Pulmonary artery endothelial cell (primary cell): ENCODE data around the gene CCDC88A. TPM values are rescaled to one million over a fixed set of nuclear protein-coding genes. Genes with fewer than 3 reads are reported as not detected.

Source experiments
- DNase-seq: peaks from one replicate; pipeline ENCODE4 v3.0.0-alpha.2; 2011; ENCODE audit warnings: low read depth, low spot score
- total RNA-seq: library from RNA; depleted of rRNA; stranded (reverse); fragments of >200 nt; gene quantifications from 2 replicates; pipeline ENCODE4 v1.2.3, GENCODE V29; 2014

Gene CCDC88A
- total RNA-seq, 1 donor from 2014 or later = 31.0 TPM

DNA sequence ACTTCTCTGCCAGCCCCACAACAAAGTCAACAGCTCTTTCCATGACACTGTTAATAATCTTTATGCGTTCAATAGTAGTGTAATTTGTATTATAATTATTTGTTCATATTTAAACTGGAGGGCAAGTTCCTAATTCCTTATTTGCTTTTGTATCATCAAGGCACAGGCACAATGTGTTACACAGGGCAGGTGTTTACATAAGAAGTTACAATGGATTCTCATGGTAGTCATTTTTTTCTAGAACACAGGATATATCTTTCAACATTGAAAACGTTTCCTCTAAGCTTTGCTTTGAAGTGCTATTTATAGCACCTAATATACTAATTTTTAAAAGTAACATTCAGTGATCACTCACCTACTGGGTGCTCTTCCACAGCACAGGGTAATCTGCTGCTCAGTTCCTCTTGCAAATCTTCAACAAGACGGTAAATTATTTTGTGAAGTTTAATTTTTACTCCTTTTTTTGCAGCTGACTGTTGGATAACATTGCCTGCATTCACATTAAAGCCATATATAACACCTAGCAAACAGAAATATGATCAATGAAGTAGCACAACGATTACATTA lies 179.9 kb downstream of the CCDC88A start:
- DNase-seq = no peak

Other genes with a start within 250 kb of the CCDC88A start
- gene CLHC1, start 187.6 kb downstream of the CCDC88A start, total RNA-seq = 3.4 and 5.5 TPM in 2 replicates
- 731 and 867 TPM in 2 replicates for gene RPS27A, start 187.2 kb downstream of the CCDC88A start, total RNA-seq
- gene MTIF2, start 150.6 kb downstream of the CCDC88A start, total RNA-seq = 36.0 and 39.7 TPM in 2 replicates
- 16.1 and 17.9 TPM in 2 replicates for gene CFAP36, start 99.9 kb upstream of the CCDC88A start, total RNA-seq
- gene PPP4R3B, start 197.8 kb upstream of the CCDC88A start, total RNA-seq = 46.6 and 65.8 TPM in 2 replicates